Breast epithelium (tissue), 3 donors: Measurements from ENCODE around the gene TIPRL.

ENCODE experiments used
- CTCF ChIP-seq, 3 donors: fragments of 450-650 bp; IDR thresholded peaks; one replicate each; pipeline ENCODE4 v1.5.1; 2016 to 2017; ENCODE audit warnings: antibody characterized with exemption in 3 of 3, mild to moderate bottlenecking in 3 of 3, moderate library complexity in 3 of 3
- POLR2A ChIP-seq: fragments of 450-650 bp; IDR thresholded peaks from one replicate; pipeline ENCODE4 v1.6.1; 2016; ENCODE audit warnings: antibody characterized with exemption, mild to moderate bottlenecking, moderate library complexity

- TF ChIP-seq POLR2A (no peak), CTCF (IDR thresholded peaks at IDR 0.05) (no peak)
Measured at GRCh38 chr1:168224991-168225390, 46.2 kb downstream of the TIPRL start.
